ENCODE results near the gene PATE1. TPM values are rescaled to one million over a fixed set of nuclear protein-coding genes. Genes with fewer than 3 reads are reported as not detected.

Gene PATE1
- total RNA-seq, 1 donor from 2014 or later = not detected

DNA sequence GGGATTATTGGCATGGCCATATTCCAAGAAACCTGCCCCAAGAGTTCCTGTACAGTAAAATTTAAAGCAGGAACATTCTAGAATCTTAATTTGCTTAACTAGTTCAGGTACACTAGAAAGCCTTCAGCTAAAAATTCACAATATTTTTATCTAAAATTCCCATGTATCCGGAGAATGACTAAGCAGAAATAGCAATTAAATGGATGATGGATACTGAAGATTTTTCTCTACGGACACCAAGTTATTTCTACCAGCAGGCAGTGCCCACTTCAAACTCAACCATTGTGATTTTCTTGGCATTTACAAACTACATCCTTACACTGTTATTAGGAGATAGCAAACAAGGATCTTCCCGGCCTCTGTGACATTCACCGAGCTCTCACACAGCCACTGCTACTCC lies 44.7 kb downstream of the PATE1 start:
- Histone ChIP-seq H3K9me3 (replicated peaks) (peaks cover 43% of the 10 kb centered on the region), H3K36me3 (no peaks in the 10 kb centered on the region), H3K4me1 (no peaks in the 10 kb centered on the region), H3K27ac (replicated peaks) (no peak overlapping the region), H3K27me3 (ENCODE audit: low read depth) (no peaks in the 10 kb centered on the region), H3K4me3 (no peak overlapping the region)
- intact Hi-C loops (cut with micrococcal nuclease) = no loop called here
- no peak for DNase-seq
- TF ChIP-seq CTCF (IDR thresholded peaks at IDR 0.05; ENCODE audit: borderline replicate concordance) = no peak

GRCh38 chr11:125797641-125798040 lies 51.6 kb downstream of the PATE1 start:
- TF ChIP-seq CTCF (IDR thresholded peaks at IDR 0.05; ENCODE audit: borderline replicate concordance) = no peak
- Histone ChIP-seq H3K4me3 (no peak overlapping the region), H3K27me3 (ENCODE audit: low read depth) (no peaks in the 10 kb centered on the region), H3K27ac (replicated peaks) (no peak overlapping the region), H3K36me3 (no peaks in the 10 kb centered on the region), H3K4me1 (no peaks in the 10 kb centered on the region), H3K9me3 (replicated peaks) (peaks cover 97% of the 10 kb centered on the region)
- no peak for DNase-seq
- intact Hi-C loops (cut with micrococcal nuclease) = no loop called here

Other genes with a start within 250 kb of the PATE1 start
- gene EI24, start 176.8 kb upstream of the PATE1 start, total RNA-seq = 55.8 TPM
- 57.6 TPM for gene STT3A, start 153.4 kb upstream of the PATE1 start, total RNA-seq
- gene CHEK1, start 121.1 kb upstream of the PATE1 start, total RNA-seq = 1.6 TPM
- gene ACRV1, start 65.4 kb upstream of the PATE1 start, total RNA-seq = not detected
- not detected for gene PATE2, start 32.5 kb downstream of the PATE1 start, total RNA-seq
- not detected for gene PATE3, start 41.8 kb downstream of the PATE1 start, total RNA-seq
- gene PATE4, start 87.0 kb downstream of the PATE1 start, total RNA-seq = not detected
- 4.5 TPM for gene HYLS1, start 141.4 kb downstream of the PATE1 start, total RNA-seq
- 7.7 TPM for gene PUS3, start 156.9 kb downstream of the PATE1 start, total RNA-seq
- 0.14 TPM for gene DDX25, start 158.2 kb downstream of the PATE1 start, total RNA-seq
- 0.08 TPM for gene VSIG10L2, start 199.8 kb downstream of the PATE1 start, total RNA-seq